SW480 (cell line): ENCODE data around the gene AMER2.
"Not testable (repeated sequence)": the region's sequence is repeated elsewhere in the genome, so short reads cannot be mapped to it uniquely, and the experiment has no call there.

Source experiments
- DNase-seq: peaks from one replicate; pipeline ENCODE4 v3.0.0-alpha.2; 2016; ENCODE audit warnings: low spot score

Gene AMER2

GRCh38 chr13:25180775-25181537 is 8.9 kb upstream of the AMER2 start:
- DNase-seq: peak; percentile 11

GRCh38 chr13:25179832-25180774 is 8.0 kb upstream of the AMER2 start:
- no peak for DNase-seq

- no peak for DNase-seq
Measured at GRCh38 chr13:25179011-25179410, 6.9 kb upstream of the AMER2 start.

- DNase-seq: no peak
Measured at GRCh38 chr13:25178070-25178469, 6.0 kb upstream of the AMER2 start.

- no peak for DNase-seq
Measured at GRCh38 chr13:25177636-25178035, 5.5 kb upstream of the AMER2 start.

- no peak for DNase-seq
Measured at GRCh38 chr13:25177012-25177411, 4.9 kb upstream of the AMER2 start.

GRCh38 chr13:25175431-25175830 is 3.3 kb upstream of the AMER2 start:
- no peak for DNase-seq

- DNase-seq: no peak
Measured at GRCh38 chr13:25175026-25175425, 2.9 kb upstream of the AMER2 start.

- DNase-seq: no peak
Measured at GRCh38 chr13:25174304-25174703, 2.2 kb upstream of the AMER2 start.

- DNase-seq: no peak
Measured at GRCh38 chr13:25172303-25172630, 179 bp upstream of the AMER2 start.

GRCh38 chr13:25171170-25171516 is 945 bp downstream of the AMER2 start:
- no peak for DNase-seq

- DNase-seq: no peak
Measured at GRCh38 chr13:25170554-25171111, 1.5 kb downstream of the AMER2 start.

GRCh38 chr13:25169951-25170553 is 2.0 kb downstream of the AMER2 start:
- DNase-seq: no peak

GRCh38 chr13:25169356-25169755 is 2.7 kb downstream of the AMER2 start:
- no peak for DNase-seq

GRCh38 chr13:25168790-25169189 is 3.3 kb downstream of the AMER2 start:
- no peak for DNase-seq

GRCh38 chr13:25167382-25168174 is 4.5 kb downstream of the AMER2 start:
- no peak for DNase-seq

- DNase-seq: no peak
Measured at GRCh38 chr13:25166306-25166705, 5.8 kb downstream of the AMER2 start.

GRCh38 chr13:25165663-25166062 is 6.4 kb downstream of the AMER2 start:
- DNase-seq: no peak

- not testable (repeated sequence) for DNase-seq
Measured at GRCh38 chr13:25165163-25165562, 6.9 kb downstream of the AMER2 start.

- no peak for DNase-seq
Measured at GRCh38 chr13:25157681-25158080, 14.4 kb downstream of the AMER2 start.

GRCh38 chr13:25153736-25154135 is 18.4 kb downstream of the AMER2 start:
- DNase-seq: no peak
